GM12874 (cell line): ENCODE measurements around the gene ERVFRD-1.

Experiments
- TF ChIP-seq, protein P1 (sequence below): IDR thresholded peaks from 2 replicates; pipeline ENCODE4 v1.5.1; 2011; ENCODE audit warnings: low read depth, mild to moderate bottlenecking, control low read depth, low read length, moderate library complexity; ENCODE audit not compliant: insufficient read depth

ERVFRD-1 gene

DNA sequence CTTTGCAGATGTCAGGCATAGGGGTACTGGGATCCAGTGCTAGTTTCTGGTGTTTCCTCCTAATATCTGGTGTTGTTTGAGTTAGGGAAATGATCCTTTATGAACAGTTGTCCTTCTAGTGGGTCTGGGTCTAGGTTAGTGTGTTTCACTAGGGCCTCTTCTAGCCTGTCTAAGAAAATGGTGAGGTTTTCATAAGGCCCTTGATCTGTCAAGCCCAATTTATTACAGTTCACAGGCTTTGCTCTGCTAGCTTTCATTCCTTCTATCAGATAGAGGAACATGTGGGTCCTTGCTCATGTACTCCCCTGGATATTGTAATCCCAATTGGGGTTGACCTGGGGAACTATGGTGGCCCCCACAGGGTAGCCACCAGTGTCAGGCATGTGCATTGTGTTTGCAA is 2.8 kb downstream of the ERVFRD-1 start:
- TF ChIP-seq, protein P1, sequence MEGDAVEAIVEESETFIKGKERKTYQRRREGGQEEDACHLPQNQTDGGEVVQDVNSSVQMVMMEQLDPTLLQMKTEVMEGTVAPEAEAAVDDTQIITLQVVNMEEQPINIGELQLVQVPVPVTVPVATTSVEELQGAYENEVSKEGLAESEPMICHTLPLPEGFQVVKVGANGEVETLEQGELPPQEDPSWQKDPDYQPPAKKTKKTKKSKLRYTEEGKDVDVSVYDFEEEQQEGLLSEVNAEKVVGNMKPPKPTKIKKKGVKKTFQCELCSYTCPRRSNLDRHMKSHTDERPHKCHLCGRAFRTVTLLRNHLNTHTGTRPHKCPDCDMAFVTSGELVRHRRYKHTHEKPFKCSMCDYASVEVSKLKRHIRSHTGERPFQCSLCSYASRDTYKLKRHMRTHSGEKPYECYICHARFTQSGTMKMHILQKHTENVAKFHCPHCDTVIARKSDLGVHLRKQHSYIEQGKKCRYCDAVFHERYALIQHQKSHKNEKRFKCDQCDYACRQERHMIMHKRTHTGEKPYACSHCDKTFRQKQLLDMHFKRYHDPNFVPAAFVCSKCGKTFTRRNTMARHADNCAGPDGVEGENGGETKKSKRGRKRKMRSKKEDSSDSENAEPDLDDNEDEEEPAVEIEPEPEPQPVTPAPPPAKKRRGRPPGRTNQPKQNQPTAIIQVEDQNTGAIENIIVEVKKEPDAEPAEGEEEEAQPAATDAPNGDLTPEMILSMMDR, result no peak

DNA sequence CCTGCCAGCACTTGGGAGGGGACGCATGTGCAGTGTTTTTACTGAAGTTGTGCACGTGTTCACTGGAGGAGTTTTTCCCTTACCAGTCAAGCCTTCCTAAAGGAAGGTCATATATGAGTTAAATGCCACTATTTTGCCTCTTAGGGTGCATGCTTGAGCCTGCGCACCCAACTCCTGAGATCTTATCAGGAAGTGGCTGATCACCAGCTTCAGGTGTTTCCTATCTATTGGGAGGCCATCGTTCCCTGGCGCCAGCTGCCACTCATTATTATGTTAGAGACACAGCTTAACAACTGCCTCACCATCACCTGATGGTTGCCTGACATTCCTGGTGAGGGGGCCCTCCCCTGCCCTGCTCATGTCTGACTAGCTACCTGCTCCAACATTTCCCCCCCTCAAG is 8.5 kb downstream of the ERVFRD-1 start:
- TF ChIP-seq, protein P1, result no peak

DNA sequence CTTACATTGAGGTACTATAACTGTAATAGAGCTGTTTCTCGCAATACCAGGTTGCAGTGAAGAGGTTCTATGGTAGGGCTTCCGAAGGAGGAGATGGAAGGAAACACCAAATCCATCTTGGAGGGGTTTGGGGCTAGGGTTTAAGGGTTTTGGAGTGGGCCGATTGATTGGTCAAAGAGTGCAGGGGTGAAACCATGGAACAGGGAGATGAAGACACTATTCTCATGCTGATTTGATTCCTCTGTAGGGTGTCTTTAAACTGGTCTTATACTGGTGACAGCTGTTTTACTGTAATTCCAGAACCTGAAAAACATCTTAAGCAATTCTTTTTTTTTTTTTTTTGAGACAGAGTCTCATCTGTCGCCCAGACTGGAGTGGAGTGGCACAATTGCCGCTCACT is 10.1 kb downstream of the ERVFRD-1 start:
- TF ChIP-seq, protein P1, result no peak

DNA sequence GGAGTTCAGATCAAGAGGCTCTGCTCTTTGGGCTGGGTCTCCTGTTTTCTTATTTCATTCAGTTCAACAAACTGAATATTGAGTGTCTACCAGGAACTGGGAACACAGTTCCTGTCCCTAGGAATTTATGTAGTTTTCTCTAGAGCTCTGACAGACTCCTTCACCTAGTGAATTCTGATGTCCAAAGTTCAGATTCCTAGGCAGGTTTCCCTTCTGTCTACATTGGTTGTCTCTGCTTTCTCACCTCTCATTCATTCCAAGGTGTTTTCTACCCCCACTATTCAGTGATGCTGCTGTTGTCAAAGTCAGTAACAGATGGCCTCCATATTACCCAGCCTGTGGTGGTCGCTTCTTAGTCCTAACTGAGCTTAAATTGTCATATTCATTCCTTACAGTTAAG is 13.5 kb downstream of the ERVFRD-1 start:
- TF ChIP-seq, protein P1, result no peak

DNA sequence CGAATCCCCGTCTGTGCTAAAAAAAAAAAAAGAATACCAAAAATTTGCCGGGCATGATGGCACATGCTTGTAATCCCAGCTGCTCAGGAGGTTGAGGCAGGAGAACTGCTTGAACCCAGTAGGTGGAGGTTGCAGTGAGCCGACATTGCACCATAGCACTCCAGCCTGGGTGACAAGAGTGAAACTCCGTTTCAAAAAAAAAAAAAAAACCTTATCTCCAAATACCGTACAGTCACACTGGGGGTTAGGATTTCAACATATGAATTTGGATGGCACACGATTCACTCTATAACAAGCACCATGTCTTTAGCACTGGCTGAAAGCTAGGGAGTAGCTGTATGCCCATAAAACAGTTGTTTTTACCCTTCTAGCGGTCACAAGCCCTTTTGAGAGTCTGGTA is 14.0 kb downstream of the ERVFRD-1 start:
- TF ChIP-seq, protein P1, result no peak

DNA sequence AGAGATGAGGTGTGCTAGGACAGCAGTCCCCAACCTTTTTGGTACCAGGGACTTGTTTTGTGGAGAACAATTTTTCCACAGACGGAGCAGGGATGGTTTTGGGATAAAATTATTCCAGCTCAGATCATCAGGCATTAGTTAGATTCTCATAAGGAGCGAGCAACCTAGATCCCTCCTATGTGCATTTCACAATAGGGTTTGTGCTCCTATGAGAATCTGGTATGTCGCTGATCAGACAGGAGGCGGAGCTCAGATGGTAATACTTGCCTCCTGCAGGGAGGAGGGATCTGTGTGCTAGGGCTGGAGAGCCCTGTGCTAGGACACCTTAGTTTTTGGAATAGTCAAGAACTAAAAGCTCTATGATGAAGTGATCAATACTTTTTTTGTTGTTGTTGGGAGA is 15.4 kb downstream of the ERVFRD-1 start:
- TF ChIP-seq, protein P1, result no peak

DNA sequence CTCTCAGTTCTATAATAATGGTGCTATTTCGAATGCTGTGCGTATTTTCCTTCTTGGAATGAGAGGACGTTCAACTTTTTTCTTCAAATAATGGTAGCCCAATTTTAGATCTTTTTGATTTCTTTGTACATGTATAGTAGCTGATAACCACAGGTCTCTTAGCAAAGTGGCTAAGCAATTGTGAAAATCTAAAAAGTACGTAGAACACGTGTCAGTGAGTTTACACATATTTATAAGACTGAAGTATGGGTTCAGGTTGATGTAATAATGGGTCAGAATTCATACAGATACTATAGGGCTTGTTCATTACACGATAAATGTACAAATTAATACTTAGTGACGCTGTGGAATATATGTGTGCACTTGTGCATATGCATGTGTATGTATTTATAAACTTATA is 16.6 kb downstream of the ERVFRD-1 start:
- TF ChIP-seq, protein P1, result no peak

DNA sequence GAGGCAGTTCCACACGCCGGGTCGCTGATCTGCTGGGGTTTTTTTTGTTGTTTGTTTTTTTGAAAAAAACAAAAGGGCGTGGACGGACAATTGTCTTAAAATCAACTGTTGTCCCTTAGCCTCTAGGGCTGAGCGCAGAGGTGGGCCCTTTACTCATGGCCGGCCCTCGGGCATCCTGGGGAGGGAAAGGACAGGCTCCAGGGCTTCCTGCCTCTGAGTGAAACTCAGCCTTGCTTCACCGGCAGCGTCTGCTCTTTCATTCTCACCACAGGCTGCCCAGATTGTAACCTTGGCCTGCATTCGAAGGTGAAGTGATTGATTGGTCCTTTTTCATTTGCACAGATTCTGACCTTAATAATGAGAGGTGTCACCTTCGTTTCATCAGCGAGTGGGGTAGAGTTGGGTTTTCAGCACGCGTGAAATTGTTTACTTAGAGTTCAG is 17.1 kb downstream of the ERVFRD-1 start:
- TF ChIP-seq, protein P1, result no peak
